Cortex of kidney (tissue), 1 donor: Measurements from ENCODE around the gene SPC25.
"Not testable (repeated sequence)": the region's sequence is repeated elsewhere in the genome, so short reads cannot be mapped to it uniquely, and the experiment has no call there.

Experiments used
- DNase-seq: peaks from one replicate; lab custom pipeline; 2025; lab: John Stamatoyannopoulos, UW

SPC25 gene

DNA sequence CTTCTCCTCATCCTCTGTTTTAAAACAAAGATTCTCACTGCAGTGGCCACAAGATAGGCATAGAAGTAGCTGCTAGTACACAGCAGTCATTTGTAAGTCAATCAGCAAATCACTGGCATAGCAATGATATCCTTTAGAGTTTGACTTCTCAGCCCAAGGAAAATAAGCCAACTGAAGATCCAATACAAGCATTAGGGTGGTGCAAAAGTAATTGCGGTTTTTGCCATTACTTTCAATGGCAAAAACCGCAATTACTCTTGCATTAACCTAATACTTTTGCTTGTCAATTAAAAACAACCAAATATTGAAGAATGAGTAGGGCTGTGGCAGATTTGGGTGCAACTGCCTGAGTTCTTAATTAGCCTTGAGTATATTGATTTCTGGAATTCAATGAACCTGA is 13.7 kb upstream of the SPC25 start:
- no peak for DNase-seq

DNA sequence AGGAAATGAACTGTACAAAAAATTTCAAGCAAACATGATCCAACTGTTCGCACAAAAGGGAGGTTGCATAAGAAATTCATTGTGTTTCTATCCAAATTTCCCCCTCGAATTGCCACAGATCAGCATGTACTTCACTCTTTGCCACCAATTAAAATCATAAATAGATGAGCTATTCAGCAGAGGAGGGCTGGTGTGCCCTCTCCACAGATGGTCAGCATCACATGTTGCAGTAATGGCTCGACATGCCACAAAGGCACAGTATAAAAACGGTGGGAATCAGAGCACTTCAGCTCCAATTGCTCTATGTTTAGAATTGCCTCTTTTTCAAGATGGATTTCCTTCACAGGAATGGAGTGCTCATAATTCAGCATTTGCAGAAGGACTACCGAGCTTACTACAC is 10.8 kb upstream of the SPC25 start, which contains the start of gene G6PC2:
TSS of gene G6PC2 (plus strand) at position 289 of the 400 bp plus-strand sequence. CDS start at position 330, 41 bp downstream.
- DNase-seq: no peak

DNA sequence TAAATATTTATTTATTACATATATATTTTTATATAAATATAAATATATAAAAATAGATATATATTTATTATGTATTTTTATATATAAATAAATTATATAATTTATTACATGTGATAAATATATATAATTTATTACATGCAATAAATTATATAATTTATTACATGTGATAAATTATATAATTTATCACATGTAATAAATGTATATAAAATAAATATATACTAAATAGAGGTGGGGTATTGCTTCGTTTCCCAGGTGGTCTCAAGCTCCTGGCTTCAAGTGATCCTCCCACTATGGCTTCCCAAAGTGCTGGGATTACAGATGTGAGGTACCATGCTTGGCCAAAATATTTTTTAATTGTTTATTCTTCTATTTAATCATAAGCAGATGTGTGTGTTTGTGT is 7.2 kb upstream of the SPC25 start:
- DNase-seq: no peak

DNA sequence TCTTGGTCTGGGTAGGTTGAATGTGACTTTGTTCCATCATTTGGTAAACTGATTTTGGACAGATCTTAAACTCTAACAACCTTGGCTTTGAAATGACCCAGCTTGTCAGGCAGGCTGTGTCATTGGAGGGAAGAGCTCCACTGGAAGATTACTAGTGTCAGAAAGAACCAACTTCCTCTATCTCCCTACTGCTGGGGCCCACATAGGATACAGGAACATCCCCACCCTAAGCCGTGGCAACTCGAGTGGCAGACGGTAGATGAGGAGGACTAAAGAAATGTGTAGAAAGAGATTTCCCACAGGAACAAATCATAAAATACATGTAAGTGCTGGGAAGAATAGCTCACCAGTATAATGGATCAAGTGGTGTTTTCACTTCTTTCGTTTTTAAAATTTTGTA is 6.6 kb upstream of the SPC25 start:
- no peak for DNase-seq

DNA sequence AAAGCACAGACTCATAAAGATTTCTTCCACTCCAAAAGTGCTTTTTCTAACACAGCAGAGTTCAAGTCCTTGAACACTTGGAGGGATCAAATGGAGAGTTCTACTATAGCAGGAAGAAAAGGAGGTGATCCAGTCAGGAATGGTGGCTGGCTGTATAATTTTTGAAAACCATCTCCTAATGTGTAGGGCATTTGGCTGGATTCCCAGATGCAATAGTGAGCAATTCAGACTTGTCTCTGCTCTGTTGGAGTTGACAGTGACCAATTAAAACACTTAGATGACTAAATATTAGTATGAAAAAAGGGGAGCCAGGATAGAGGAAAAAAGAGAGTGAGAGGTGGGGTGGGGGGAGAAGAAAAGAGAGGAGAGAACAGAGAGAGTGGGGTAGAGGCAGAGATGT is 5.5 kb upstream of the SPC25 start:
- no peak for DNase-seq

DNA sequence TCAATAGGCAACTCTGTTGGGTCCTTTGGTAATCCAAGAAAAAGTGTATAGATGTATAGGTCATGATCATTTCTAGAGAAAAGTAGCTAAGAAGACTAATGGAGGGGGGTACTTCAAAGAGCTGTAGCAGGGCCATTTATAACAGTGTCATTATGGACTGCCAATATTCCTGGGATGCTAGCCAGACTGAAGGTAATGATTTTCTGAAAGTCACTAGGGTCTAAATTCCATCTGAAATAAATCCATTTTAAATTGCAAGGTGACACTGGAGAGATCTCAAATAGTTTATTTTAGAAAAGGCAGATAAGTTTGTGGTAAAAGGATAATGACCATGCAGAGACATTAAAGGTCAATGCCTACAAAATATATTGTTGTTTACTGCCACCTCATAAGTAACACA is 4.5 kb upstream of the SPC25 start:
- DNase-seq: no peak

DNA sequence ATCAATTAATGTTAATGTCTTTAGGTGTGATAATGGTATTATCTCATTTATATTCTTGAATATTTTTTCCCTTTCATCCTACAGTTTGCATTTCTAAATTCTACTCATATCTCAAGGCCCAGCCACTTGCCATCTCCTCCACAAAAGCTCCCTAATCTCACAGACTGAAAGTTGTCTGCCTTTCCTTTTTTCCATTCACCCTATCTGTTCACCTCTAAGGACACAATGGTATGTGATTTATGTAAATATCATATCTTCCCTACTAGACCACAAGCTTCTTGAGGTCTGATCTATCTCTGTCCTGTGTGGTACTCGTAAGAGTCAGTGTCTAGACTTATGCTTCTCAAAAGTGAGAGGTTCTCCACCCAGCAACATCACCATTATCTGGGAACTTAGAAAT is 3.9 kb upstream of the SPC25 start:
- DNase-seq: no peak

DNA sequence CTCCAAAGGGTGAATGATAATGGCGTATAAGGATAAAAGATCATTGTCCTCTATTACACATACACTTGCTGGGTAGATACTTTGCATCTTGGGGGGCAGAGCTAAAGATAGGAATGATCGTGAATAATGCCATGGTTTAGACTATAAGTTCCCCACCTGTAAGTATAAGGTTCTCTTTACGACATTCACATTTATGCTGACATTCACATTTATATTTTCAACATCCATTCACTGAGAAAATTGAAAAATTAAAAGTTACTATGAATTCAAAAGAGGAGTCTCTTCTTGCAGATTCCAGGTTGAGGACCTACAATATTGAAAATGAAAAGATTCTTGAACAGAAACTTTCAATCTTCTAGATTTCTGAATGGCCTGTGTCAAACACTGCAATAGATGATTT is 2.1 kb upstream of the SPC25 start:
- no peak for DNase-seq

DNA sequence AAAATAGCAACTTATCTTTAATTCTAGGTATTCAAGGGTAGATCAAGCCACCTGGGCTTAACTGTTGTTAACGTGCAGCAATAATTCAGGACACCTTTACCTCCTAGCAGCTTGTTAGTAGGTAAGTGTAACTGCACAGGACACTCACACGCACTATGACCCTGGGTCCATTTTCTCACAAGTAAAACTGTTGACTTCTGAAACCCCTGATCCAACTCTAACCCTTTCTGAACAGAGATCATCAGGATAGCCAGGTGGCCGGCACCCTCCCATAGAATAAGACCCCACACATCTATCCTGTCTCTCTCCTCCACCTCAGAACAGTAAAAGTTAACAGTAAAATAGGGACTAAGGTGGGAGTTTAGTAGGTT is 610 bp downstream of the SPC25 start:
- DNase-seq: no peak

DNA sequence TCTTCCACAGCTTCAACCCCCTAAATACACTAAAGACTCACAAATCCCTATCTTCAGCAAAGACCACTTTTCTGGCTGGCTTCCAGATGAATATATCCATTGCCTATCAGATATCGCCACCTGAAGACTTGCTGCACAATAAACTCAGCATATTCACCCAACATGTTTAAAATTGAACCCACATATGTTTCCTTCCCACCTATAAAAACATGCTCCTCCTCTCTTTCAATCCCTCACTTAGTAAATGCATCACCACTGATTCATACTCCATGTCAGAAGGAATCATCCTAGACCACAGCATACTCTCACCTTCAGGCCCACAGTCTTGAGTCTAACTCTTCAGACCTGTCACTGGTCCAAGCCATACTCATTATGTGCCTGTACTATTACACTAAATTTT is 5.3 kb downstream of the SPC25 start:
- DNase-seq: no peak

DNA sequence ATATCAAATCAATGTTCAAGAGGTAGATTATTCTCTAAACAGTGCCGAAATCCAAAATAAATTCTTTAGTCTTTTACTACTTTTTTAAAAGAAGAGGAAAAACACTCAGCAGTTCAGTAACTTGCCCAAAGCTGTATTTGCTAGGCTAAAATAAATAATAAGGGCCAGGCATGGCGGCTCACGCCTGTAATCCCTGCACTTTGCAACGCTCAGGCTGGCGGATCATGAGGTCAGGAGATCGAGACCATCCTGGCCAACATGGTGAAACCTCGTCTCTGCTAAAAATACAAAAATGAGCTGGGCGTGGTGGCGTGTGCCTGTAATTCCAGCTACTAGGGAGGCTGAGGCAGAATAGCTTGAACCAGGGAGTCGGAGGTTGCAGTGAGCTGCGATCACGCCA is 8.1 kb downstream of the SPC25 start:
- DNase-seq: not testable (repeated sequence)

DNA sequence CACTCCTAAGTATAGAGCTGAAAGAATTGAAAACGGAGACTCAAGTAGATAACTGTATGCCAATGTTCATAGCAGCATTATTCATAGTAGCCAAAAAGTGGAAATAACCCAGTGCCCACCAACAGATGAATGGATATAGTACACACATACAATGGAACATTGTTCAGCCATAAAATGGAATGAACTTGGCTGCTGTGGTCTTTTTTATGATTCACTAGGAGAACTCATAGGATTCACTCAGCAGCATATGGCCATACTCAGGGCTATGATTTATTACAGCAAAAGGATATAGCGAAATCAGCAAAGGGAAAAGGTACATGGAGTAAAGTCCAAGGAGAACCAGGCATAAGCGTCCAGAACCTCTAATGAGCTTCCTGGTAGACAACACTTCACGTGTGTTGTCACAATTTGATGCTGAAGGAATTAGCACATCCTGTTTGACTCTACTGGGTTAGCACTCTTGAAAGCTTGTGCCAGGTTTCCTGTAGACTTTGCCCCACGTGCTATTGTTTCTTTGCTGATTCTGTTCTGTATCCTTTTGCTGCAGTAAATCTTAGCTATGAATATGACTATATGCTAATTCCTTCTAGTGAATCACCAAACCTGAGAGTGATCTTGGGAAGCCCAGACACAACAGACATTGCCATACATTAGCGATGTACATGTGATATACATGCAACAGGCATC is 15.7 kb downstream of the SPC25 start:
- DNase-seq: no peak

DNA sequence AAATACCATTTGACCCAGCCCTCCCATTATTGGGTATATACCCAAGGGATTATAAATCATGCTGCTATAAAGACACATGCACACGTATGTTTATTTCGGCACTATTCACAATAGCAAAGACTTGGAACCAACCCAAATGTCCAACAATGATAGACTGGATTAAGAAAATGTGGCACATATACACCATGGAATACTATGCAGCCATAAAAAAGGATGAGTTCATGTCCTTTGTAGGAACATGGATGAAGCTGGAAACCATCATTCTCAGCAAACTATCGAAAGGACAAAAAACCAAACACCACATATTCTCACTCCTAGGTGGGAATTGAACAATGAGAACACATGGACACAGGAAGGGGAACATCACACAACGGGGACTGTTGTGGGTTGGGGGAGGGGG is 19.4 kb downstream of the SPC25 start:
- DNase-seq: not testable (repeated sequence)

DNA sequence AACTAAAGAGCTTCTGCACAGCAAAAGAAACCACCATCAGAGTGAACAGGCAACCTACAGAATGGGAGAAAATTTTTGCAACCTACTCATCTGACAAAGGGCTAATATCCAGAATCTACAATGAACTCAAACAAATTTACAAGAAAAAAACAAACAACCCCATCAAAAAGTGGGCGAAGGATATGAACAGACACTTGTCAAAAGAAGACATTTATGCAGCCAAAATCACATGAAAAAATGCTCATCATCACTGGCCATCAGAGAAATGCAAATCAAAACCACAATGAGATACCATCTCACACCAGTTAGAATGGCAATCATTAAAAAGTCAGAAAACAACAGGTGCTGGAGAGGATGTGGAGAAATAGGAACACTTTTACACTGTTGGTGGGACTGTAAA is 19.9 kb downstream of the SPC25 start:
- DNase-seq: not testable (repeated sequence)

DNA sequence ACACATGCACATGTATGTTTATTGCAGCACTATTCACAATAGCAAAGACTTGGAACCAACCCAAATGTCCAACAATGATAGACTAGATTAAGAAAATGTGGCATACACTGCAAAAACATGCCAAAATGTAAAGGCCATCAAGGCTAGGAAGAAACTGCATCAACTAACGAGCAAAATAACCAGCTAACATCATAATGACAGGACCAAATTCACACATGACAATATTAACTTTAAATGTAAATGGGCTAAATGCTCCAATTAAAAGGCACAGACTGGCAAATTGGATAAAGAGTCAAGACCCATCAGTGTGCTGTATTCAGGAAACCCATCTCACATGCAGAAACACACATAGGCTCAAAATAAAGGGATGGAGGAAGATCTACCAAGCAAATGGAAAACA is 23.1 kb downstream of the SPC25 start:
- not testable (repeated sequence) for DNase-seq

DNA sequence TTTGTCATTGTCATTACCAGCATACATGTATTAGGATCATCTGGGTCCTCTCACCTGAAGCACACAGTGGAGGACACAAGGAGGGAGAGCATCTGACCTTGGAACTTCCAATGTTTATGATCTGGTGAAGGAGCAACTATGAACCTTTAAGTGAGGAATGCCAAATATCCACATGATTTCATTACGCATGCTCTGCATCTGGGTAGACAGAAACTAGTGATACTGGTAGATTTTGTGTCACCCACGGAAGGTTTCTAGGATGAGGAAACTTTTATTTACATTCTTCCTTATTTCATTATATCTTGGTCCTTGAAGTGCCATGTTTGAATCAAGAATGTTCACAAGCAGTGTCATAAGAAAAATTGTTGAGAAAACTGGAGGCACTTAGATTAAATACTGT is 32.1 kb downstream of the SPC25 start:
- DNase-seq: no peak

DNA sequence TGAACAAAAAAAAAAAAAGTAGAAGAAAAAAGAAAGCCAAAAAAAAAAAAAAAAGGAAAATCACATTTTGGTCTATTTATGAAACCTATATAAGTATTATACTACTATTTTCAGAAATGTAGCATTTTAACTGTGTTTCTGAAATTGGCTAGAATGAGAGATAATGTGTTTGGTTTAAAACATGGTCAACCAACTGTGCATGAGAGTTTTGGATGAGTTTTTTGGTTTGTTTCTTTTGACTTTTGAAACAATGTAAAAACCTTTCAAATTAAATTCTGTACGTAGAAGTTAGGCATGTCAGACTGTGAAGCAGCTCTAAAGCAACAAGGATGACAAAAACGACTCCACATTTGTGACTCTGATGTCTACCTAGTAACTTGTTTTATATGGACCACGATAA is 34.6 kb downstream of the SPC25 start:
- no peak for DNase-seq

DNA sequence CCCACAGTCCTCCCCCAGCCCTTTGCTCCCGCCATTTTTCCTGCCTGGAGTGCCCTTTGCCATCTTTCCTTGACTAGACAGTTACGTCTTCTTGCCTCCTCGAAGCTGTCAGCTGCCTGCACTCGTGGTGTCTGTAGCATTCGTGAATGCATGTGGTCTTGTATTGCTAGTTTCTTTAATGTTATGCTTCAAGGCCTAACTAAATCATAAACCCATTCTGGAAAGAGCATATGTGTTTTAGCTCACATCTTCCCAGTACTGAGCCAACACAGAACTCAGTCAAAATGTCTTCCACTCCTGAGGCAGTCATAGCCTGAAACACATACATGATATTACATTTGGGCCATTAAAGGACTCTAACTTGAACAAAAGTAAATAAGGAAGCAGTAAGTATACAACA is 35.6 kb downstream of the SPC25 start:
- DNase-seq: no peak

DNA sequence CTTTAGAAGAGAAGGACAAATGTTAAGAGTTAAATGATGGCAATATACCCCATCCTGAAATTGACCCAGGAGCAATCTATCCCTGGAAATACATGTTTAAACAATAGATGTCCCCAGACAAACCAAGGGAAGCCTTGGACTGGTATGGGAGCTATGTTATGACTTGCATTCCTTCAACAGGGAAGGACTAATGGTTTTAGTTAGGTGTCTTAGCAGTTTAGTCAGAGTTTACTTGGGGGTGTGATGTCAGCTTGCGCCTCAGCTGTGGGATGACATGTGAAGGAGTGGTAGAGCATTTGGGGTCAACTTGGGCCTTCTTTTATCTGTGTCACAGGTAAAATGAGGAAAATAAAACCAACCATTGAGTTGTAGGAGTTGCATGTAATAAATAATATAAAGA is 36.8 kb downstream of the SPC25 start:
- no peak for DNase-seq

DNA sequence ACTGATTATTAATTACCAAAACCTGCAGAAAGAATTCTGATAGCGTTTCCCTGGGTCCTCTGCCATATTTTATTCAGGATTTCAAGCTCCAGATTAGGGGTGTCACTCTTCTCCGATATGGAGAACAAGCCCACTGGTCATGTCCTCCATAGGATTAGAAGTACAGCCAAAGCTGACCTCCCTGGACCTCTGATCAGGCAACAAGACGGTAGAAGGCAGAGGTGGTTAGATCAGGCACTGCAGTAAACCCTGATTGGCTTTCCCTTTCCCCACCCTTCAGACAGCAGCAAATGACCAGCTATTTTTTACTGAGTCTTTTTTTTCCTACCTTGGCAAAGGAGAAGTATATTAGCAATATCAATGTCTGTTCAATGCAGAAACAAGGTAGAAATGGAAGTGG is 37.7 kb downstream of the SPC25 start:
- DNase-seq: no peak

DNA sequence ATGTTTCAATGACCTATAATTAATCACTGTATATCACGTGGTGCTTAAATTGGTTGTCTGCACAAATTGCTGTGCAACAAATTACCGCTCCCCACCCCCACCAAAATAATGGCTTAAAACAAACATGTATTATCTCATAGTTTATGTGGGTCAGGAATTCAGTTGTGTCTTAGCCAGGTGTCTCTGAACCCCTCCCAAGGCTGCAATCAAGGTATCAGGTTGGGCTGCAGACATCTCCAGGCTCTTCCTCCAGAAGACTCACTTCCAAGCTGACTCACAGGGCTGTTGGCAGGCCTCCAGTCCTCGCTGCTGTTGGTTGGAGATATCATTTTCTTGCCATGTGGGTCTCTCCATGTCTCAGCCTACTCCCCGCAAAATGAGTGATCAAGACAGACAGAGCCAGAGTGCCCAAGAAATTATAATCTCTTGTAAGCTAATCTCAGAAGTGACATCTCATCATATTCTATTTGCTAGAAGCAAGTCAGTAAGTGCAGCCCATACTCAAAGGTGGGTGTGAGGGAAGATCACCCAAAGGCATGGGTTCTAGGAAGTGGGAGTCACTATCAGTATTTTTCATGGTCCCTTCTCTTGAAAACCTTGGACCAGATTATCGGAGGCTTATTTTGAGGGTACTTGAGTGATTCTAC is 38.4 kb downstream of the SPC25 start:
- no peak for DNase-seq

DNA sequence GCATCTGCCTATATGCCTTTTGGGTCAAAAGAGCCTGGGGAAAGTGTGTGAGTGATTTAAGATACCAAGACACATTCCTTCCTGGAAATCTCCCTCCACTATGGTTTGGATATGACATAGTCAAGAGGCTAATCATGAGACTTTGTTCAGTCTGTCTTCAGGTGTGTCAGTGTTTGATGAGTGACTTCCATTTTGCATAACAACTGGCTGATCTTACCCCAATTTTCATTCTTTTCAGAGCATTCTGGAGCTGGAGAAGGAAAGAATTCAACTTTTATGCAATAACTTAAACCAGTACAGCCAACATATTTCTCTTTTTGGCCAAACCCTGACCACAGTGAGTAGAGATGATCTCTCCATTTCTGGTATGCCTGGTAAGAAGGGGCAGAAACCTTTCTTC is 39.4 kb downstream of the SPC25 start:
- no peak for DNase-seq

DNA sequence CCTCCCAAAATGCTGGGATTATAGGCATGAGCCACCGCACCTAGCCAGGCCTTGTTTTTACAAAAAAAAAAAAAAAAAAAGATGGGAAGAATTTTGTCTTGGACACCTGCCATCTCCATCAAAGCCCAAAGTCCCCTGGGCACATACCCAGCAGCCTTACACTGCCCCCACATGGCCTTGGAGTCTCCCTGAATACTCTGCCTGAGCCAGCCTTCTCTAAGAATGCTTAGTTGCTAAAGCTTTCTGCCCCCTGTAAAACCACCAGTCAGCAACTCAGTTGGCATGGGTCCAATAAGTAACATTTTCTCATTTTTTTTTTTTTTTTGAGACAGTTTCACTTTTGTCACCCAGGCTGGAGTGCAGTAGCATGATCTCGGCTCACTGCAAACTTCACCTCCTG is 40.6 kb downstream of the SPC25 start:
- DNase-seq: no peak

DNA sequence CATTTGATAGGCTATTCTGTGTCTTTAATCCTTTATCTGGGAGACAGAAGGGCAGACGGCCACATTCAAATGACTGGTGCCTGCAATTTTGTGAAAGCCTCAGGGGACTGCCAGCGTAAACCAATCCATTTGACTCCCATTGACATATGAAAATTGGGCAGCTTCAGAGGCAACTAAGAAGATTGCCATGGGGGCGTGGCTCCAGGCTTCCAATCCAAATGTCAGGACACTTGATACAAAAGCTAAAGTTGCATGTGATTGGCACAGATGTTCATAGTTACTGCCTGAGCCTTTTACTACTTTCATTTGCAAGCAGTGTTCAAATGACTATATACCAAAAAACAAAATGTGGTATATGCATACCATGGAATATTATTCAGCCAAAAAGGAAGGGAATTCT is 42.0 kb downstream of the SPC25 start:
- no peak for DNase-seq
